SK-N-SH treated with all-trans-retinoic acid at 6 μM for 48 hours (cell line): ENCODE measurements around the gene CUBN.
A peak's percentile ranks its signal among the peaks of the same experiment; 100 is the strongest.

Experiments
- ATAC-seq: fragments of 200-7000 bp; cut with Tn5 transposase; 3 replicates; pipeline ENCODE4 v1.9.1; 2020; ENCODE audit warnings: mild to moderate bottlenecking, moderate library complexity
- ARNTL ChIP-seq: fragments of 450-650 bp; formaldehyde crosslinking; IDR thresholded peaks from 2 replicates; pipeline ENCODE4 v1.5.0; 2020; ENCODE audit warnings: low read depth, mild to moderate bottlenecking, moderate library complexity, borderline replicate concordance
- BACH2 ChIP-seq: fragments of 250-450 bp; sonication (Bioruptor Pico); IDR thresholded peaks from 2 replicates; pipeline ENCODE4 v1.9.0; 2021; ENCODE audit warnings: mild to moderate bottlenecking, borderline replicate concordance
- CREB5 ChIP-seq: fragments of 250-450 bp; sonication (Bioruptor Pico); IDR thresholded peaks from 2 replicates; pipeline ENCODE4 v1.5.1; 2020; ENCODE audit warnings: low read depth, mild to moderate bottlenecking, moderate library complexity
- CSDC2 ChIP-seq: fragments of 250-450 bp; sonication (Bioruptor Pico); IDR thresholded peaks from 2 replicates; pipeline ENCODE4 v1.5.0; 2020; ENCODE audit warnings: mild to moderate bottlenecking, moderate library complexity
- ESRRG ChIP-seq: fragments of 250-450 bp; sonication (Bioruptor Pico); IDR thresholded peaks from 2 replicates; pipeline ENCODE4 v1.6.1; 2021; ENCODE audit warnings: mild to moderate bottlenecking
- GLIS3 ChIP-seq: fragments of 250-450 bp; sonication (Bioruptor Pico); IDR thresholded peaks from 2 replicates; pipeline ENCODE4 v1.5.0; 2020; ENCODE audit warnings: mild to moderate bottlenecking, moderate library complexity
- ISL1 ChIP-seq: fragments of 250-450 bp; sonication (Bioruptor Pico); IDR thresholded peaks from 2 replicates; pipeline ENCODE4 v2.1.2; 2022; ENCODE audit warnings: mild to moderate bottlenecking, moderate library complexity
- OSR1 ChIP-seq: fragments of 250-450 bp; sonication (Bioruptor Pico); IDR thresholded peaks from 2 replicates; pipeline ENCODE4 v1.8.0; 2022; ENCODE audit warnings: moderate library complexity, mild to moderate bottlenecking, inconsistent platforms
- PATZ1 ChIP-seq: fragments of 250-450 bp; sonication (Bioruptor Pico); IDR thresholded peaks from 2 replicates; pipeline ENCODE4 v1.8.0; 2020; ENCODE audit warnings: mild to moderate bottlenecking, moderate library complexity, borderline replicate concordance
- POU6F1 ChIP-seq: fragments of 250-450 bp; sonication (Bioruptor Pico); IDR thresholded peaks from 2 replicates; pipeline ENCODE4 v1.8.0; 2021; ENCODE audit warnings: low read depth, mild to moderate bottlenecking, moderate library complexity, borderline replicate concordance
- PPARA ChIP-seq: fragments of 250-450 bp; sonication (Bioruptor Pico); IDR thresholded peaks from 2 replicates; pipeline ENCODE4 v1.5.0; 2020; ENCODE audit warnings: mild to moderate bottlenecking, borderline replicate concordance
- RARB ChIP-seq: fragments of 250-450 bp; sonication (Bioruptor Pico); IDR thresholded peaks from 2 replicates; pipeline ENCODE4 v1.8.0; 2021; ENCODE audit warnings: mild to moderate bottlenecking, moderate library complexity
- TCF4 ChIP-seq: fragments of 250-450 bp; sonication (Bioruptor Pico); IDR thresholded peaks from 2 replicates; pipeline ENCODE4 v1.8.0; 2021; ENCODE audit warnings: mild to moderate bottlenecking, moderate library complexity, borderline replicate concordance
- TOX ChIP-seq: fragments of 250-450 bp; sonication (Bioruptor Pico); IDR thresholded peaks from 2 replicates; pipeline ENCODE4 v1.8.0; 2021; ENCODE audit warnings: mild to moderate bottlenecking, moderate library complexity, borderline replicate concordance
- TSHZ2 ChIP-seq: fragments of 250-450 bp; sonication (Bioruptor Pico); IDR thresholded peaks from 2 replicates; pipeline ENCODE4 v1.5.0; 2020; ENCODE audit warnings: mild to moderate bottlenecking, moderate library complexity
- ZC3H10 ChIP-seq: fragments of 250-450 bp; sonication (Bioruptor Pico); IDR thresholded peaks from 2 replicates; pipeline ENCODE4 v1.5.1; 2021; ENCODE audit warnings: mild to moderate bottlenecking, moderate library complexity
- ZFP3 ChIP-seq: fragments of 250-450 bp; sonication (Bioruptor Pico); IDR thresholded peaks from 2 replicates; pipeline ENCODE4 v1.5.0; 2020; ENCODE audit warnings: mild to moderate bottlenecking, moderate library complexity
- ZFP30 ChIP-seq: fragments of 450-650 bp; formaldehyde crosslinking; IDR thresholded peaks from 2 replicates; pipeline ENCODE4 v1.5.0; 2022; ENCODE audit warnings: mild to moderate bottlenecking, moderate library complexity
- ZNF565 ChIP-seq: fragments of 450-650 bp; formaldehyde crosslinking; conservative IDR thresholded peaks from 2 replicates; pipeline ENCODE4 v1.5.0; 2020; ENCODE audit warnings: low read depth, mild to moderate bottlenecking, moderate library complexity
- ZNF70 ChIP-seq: fragments of 450-650 bp; formaldehyde crosslinking; IDR thresholded peaks from 2 replicates; pipeline ENCODE4 v1.5.0; 2020; ENCODE audit warnings: mild to moderate bottlenecking, moderate library complexity
- ZNF8 ChIP-seq: fragments of 450-650 bp; formaldehyde crosslinking; IDR thresholded peaks from 2 replicates; pipeline ENCODE4 v1.5.0; 2020; ENCODE audit warnings: mild to moderate bottlenecking, moderate library complexity

CUBN gene

GRCh38 chr10:17144757-17145156 is 15.1 kb upstream of the CUBN start:
- no peak for ATAC-seq

GRCh38 chr10:17144032-17144431 is 14.4 kb upstream of the CUBN start:
- TF ChIP-seq ISL1 (CRISPR knock-in tag) (no peak), GLIS3 (no peak), TOX (CRISPR knock-in tag) (no peak), TCF4 (CRISPR knock-in tag) (no peak), BACH2 (no peak), PPARA (no peak), OSR1 (CRISPR knock-in tag) (no peak), ZFP3 (no peak), TSHZ2 (no peak), CREB5 (CRISPR knock-in tag) (no peak)
- ATAC-seq: no peak

More at GRCh38 chr10:17144757-17145156, 15.1 kb upstream of the CUBN start:
- TF ChIP-seq ZNF565 (CRISPR knock-in tag) (no peak), OSR1 (CRISPR knock-in tag) (no peak), BACH2 (no peak), ZFP30 (CRISPR knock-in tag) (no peak), CSDC2 (CRISPR knock-in tag) (no peak), ZNF70 (CRISPR knock-in tag) (no peak), ZC3H10 (CRISPR knock-in tag) (no peak), POU6F1 (CRISPR knock-in tag) (no peak), ESRRG (CRISPR knock-in tag) (no peak), ZNF8 (CRISPR knock-in tag) (no peak)

- ATAC-seq: no peak
- TF ChIP-seq PATZ1 (CRISPR knock-in tag): no peak
- TF ChIP-seq OSR1 (CRISPR knock-in tag): no peak
- TF ChIP-seq BACH2: no peak
- TF ChIP-seq CREB5 (CRISPR knock-in tag): no peak
- TF ChIP-seq, all 23 proteins: peak for 0
These were observed 13.6 kb upstream of the CUBN start for GRCh38 chr10:17143055-17143690.

GRCh38 chr10:17141504-17142229 is 12.1 kb upstream of the CUBN start:
- peak; percentile 51 for ATAC-seq
- no peak for TF ChIP-seq GLIS3
- TF ChIP-seq PATZ1 (CRISPR knock-in tag): no peak
- no peak for TF ChIP-seq ARNTL
- no peak for TF ChIP-seq RARB (CRISPR knock-in tag)
- no peak for TF ChIP-seq POU6F1 (CRISPR knock-in tag)
